SK-N-SH (cell line): ENCODE results near the gene BMP6. TPM values are rescaled to one million over a fixed set of nuclear protein-coding genes. Genes with fewer than 3 reads are reported as not detected.

Experiments
- CTCF ChIA-PET: fragments of 300-600, 350-600 bp; formaldehyde crosslinking; extraction: SDS; loops from one replicate; lab custom pipeline; 2021; lab: Yijun Ruan, JAX
- POLR2A ChIA-PET: fragments of 350-600 bp; sonication (Branson Sonifier 250); formaldehyde crosslinking; extraction: SDS; loops from one replicate; lab custom pipeline; 2020; ENCODE audit warnings: antibody characterized with exemption, inconsistent platforms; lab: Yijun Ruan, JAX
- DNase-seq: peaks from one replicate; pipeline ENCODE4 v3.0.0; 2012
- H2AFZ ChIP-seq: fragments of 200-600 bp; sonication (generic); 2 replicates; pipeline ENCODE4 v1.8.1; 2016; ENCODE audit warnings: antibody characterized with exemption, mild to moderate bottlenecking, low read depth
- H3F3A ChIP-seq: fragments of 200-600 bp; sonication (generic); replicated peaks from 2 replicates; pipeline ENCODE3; 2016; ENCODE audit warnings: antibody characterized with exemption, mild to moderate bottlenecking; ENCODE audit not compliant: insufficient read depth
- H3K27ac ChIP-seq, 2 experiments: fragments of 200-500 bp in 1 of 2; fragments of 200-600 bp in 1 of 2; sonication (Bioruptor generic) in 1 of 2; sonication (generic), shearing (Covaris generic) in 1 of 2; 2 replicates each; pipeline versions ENCODE4 v1.5.1 to v1.6.1; 2014 to 2016; ENCODE audit warnings: low read depth in 2 of 2, inconsistent platforms in 1 of 2, low read length in 1 of 2, mild to moderate bottlenecking in 1 of 2, mixed read lengths in 1 of 2
- H3K27me3 ChIP-seq: fragments of 200-600 bp; sonication (generic), shearing (Covaris generic); 2 replicates; pipeline ENCODE4 v1.6.1; 2016; ENCODE audit warnings: mixed run types; ENCODE audit not compliant: insufficient read depth
- H3K36me3 ChIP-seq, 2 experiments: fragments of 200-500 bp in 1 of 2; fragments of 200-600 bp in 1 of 2; sonication (Bioruptor generic) in 1 of 2; sonication (generic) in 1 of 2; replicated peaks in 1 of 2; 2 replicates each; pipeline versions ENCODE3 to v1.5.1; 2014 to 2016; ENCODE audit warnings: low read length in 1 of 2, mild to moderate bottlenecking in 1 of 2; ENCODE audit not compliant: insufficient read depth in 2 of 2, control insufficient read depth in 1 of 2
- H3K4me1 ChIP-seq, 2 experiments: fragments of 200-500 bp in 1 of 2; fragments of 200-600 bp in 1 of 2; sonication (Bioruptor generic) in 1 of 2; sonication (generic), shearing (Covaris generic) in 1 of 2; 2 replicates each; pipeline versions ENCODE4 v1.5.1 to v1.6.1; 2014 to 2016; ENCODE audit warnings: low read depth in 1 of 2, low read length in 1 of 2, mixed run types in 1 of 2; ENCODE audit not compliant: insufficient read depth in 2 of 2, control insufficient read depth in 1 of 2
- H3K4me2 ChIP-seq: fragments of 200-600 bp; sonication (generic), shearing (Covaris generic); 2 replicates; pipeline ENCODE4 v1.6.1; 2017; ENCODE audit warnings: mixed run types
- H3K4me3 ChIP-seq, 2 experiments: fragments of 200-500 bp in 1 of 2; fragments of 200-600 bp in 1 of 2; sonication (Bioruptor generic) in 1 of 2; sonication (generic), shearing (Covaris generic) in 1 of 2; 2 replicates each; pipeline versions ENCODE4 v1.5.1 to v1.8.1; 2014 to 2016; ENCODE audit warnings: low read depth in 2 of 2, inconsistent platforms in 1 of 2, low read length in 1 of 2, mild to moderate bottlenecking in 1 of 2, mixed read lengths in 1 of 2, moderate library complexity in 1 of 2
- H3K79me2 ChIP-seq: fragments of 200-600 bp; sonication (generic); 2 replicates; pipeline ENCODE4 v1.8.1; 2017; ENCODE audit warnings: mild to moderate bottlenecking; ENCODE audit not compliant: insufficient read depth
- H3K9ac ChIP-seq: fragments of 200-600 bp; sonication (generic); 2 replicates; pipeline ENCODE4 v1.6.1; 2017; ENCODE audit warnings: mixed run types
- H3K9me2 ChIP-seq: fragments of 200-600 bp; sonication (generic); 2 replicates; pipeline ENCODE4 v1.6.1; 2017; ENCODE audit warnings: mixed run types
- H3K9me3 ChIP-seq: fragments of 200-600 bp; sonication (generic); 2 replicates; pipeline ENCODE4 v1.6.1; 2017; ENCODE audit warnings: mixed run types, mild to moderate bottlenecking, moderate library complexity
- H4K20me1 ChIP-seq: fragments of 200-600 bp; sonication (generic); 2 replicates; pipeline ENCODE4 v1.6.1; 2017; ENCODE audit warnings: mild to moderate bottlenecking, mixed run types; ENCODE audit not compliant: insufficient read depth
- CTCF ChIP-seq: fragments of 200-600 bp; sonication (generic); IDR thresholded peaks from 2 replicates; pipeline ENCODE4 v1.6.1; 2017; ENCODE audit warnings: antibody characterized with exemption, mild to moderate bottlenecking, moderate library complexity
- ELF1 ChIP-seq: IDR thresholded peaks from 2 replicates; pipeline ENCODE4 v1.4.0; 2012
- GATA2 ChIP-seq: sonication (generic); formaldehyde crosslinking; IDR thresholded peaks from 2 replicates; pipeline ENCODE4 v1.5.0; 2020; ENCODE audit warnings: mild to moderate bottlenecking, missing genetic modification reagents
- JUND ChIP-seq: IDR thresholded peaks from 2 replicates; pipeline ENCODE4 v1.4.0; 2012
- MXI1 ChIP-seq: IDR thresholded peaks from 2 replicates; pipeline ENCODE4 v1.6.1; 2012; ENCODE audit warnings: mild to moderate bottlenecking, low read depth, low read length, improper control_type of control experiment
- POLR2AphosphoS5 ChIP-seq: IDR thresholded peaks from 2 replicates; pipeline ENCODE4 v1.6.1; 2012; ENCODE audit warnings: low read depth, low read length
- RFX5 ChIP-seq: IDR thresholded peaks from 2 replicates; pipeline ENCODE4 v1.6.1; 2012; ENCODE audit warnings: mild to moderate bottlenecking, improper control_type of control experiment, low read length
- RXRA ChIP-seq: IDR thresholded peaks from 2 replicates; pipeline ENCODE4 v1.4.0; 2012; ENCODE audit warnings: low read depth, mild to moderate bottlenecking, borderline replicate concordance
- SIN3A ChIP-seq: IDR thresholded peaks from 2 replicates; pipeline ENCODE4 v1.6.1; 2012; ENCODE audit warnings: low read depth, mild to moderate bottlenecking, low read length, moderate library complexity, borderline replicate concordance
- TAF1 ChIP-seq: IDR thresholded peaks from 2 replicates; pipeline ENCODE4 v1.6.1; 2012; ENCODE audit warnings: low read depth, mild to moderate bottlenecking, low read length, moderate library complexity, borderline replicate concordance
- TEAD4 ChIP-seq: IDR thresholded peaks from 2 replicates; pipeline ENCODE4 v1.4.0; 2012; ENCODE audit warnings: mild to moderate bottlenecking, borderline replicate concordance; ENCODE audit not compliant: insufficient read depth
- WGBS: methylation state at CpG from one replicate; pipeline ENCODE4 v1.1.6; 2017; ENCODE audit warnings: low lambda C conversion rate; 5-methylcytosine and 5-hydroxymethylcytosine counted together
- polyA plus RNA-seq, 3 experiments: library from polyadenylated mRNA; depleted of rRNA; stranded (reverse); fragments of >200 nt; gene quantifications; 2 replicates each; pipeline ENCODE4 v1.2.3, GENCODE V29; 2012
- TF ChIP-seq, protein P1 (sequence below): IDR thresholded peaks from 2 replicates; pipeline ENCODE4 v1.6.1; 2012; ENCODE audit warnings: mild to moderate bottlenecking, low read depth, low read length, moderate library complexity
- TF ChIP-seq, protein P2 (sequence below): IDR thresholded peaks from 2 replicates; pipeline ENCODE4 v1.4.0; 2012; ENCODE audit warnings: low read depth, borderline replicate concordance
- TF ChIP-seq, protein P3 (sequence below): IDR thresholded peaks from 2 replicates; pipeline ENCODE4; 2012
- TF ChIP-seq, protein P4 (sequence below): IDR thresholded peaks from 2 replicates; pipeline ENCODE4 v1.4.0; 2012; ENCODE audit warnings: low read depth

BMP6 gene
- polyA plus RNA-seq, 1 of the 3 experiments (the other 2 are of a cell fraction) = not detected

GRCh38 chr6:7726416-7727085 lies 652 bp downstream of the BMP6 start:
- TF ChIP-seq CTCF = no peak
- no peak for TF ChIP-seq GATA2 (CRISPR knock-in tag)
- TF ChIP-seq JUND = no peak
- TF ChIP-seq, protein P1, sequence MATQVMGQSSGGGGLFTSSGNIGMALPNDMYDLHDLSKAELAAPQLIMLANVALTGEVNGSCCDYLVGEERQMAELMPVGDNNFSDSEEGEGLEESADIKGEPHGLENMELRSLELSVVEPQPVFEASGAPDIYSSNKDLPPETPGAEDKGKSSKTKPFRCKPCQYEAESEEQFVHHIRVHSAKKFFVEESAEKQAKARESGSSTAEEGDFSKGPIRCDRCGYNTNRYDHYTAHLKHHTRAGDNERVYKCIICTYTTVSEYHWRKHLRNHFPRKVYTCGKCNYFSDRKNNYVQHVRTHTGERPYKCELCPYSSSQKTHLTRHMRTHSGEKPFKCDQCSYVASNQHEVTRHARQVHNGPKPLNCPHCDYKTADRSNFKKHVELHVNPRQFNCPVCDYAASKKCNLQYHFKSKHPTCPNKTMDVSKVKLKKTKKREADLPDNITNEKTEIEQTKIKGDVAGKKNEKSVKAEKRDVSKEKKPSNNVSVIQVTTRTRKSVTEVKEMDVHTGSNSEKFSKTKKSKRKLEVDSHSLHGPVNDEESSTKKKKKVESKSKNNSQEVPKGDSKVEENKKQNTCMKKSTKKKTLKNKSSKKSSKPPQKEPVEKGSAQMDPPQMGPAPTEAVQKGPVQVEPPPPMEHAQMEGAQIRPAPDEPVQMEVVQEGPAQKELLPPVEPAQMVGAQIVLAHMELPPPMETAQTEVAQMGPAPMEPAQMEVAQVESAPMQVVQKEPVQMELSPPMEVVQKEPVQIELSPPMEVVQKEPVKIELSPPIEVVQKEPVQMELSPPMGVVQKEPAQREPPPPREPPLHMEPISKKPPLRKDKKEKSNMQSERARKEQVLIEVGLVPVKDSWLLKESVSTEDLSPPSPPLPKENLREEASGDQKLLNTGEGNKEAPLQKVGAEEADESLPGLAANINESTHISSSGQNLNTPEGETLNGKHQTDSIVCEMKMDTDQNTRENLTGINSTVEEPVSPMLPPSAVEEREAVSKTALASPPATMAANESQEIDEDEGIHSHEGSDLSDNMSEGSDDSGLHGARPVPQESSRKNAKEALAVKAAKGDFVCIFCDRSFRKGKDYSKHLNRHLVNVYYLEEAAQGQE = no peak
- TF ChIP-seq POLR2AphosphoS5 = no peak
- no peak for TF ChIP-seq RFX5
- TF ChIP-seq MXI1 = no peak
- no peak for TF ChIP-seq TAF1
- TF ChIP-seq, protein P2, sequence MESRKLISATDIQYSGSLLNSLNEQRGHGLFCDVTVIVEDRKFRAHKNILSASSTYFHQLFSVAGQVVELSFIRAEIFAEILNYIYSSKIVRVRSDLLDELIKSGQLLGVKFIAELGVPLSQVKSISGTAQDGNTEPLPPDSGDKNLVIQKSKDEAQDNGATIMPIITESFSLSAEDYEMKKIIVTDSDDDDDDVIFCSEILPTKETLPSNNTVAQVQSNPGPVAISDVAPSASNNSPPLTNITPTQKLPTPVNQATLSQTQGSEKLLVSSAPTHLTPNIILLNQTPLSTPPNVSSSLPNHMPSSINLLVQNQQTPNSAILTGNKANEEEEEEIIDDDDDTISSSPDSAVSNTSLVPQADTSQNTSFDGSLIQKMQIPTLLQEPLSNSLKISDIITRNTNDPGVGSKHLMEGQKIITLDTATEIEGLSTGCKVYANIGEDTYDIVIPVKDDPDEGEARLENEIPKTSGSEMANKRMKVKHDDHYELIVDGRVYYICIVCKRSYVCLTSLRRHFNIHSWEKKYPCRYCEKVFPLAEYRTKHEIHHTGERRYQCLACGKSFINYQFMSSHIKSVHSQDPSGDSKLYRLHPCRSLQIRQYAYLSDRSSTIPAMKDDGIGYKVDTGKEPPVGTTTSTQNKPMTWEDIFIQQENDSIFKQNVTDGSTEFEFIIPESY = no peak
- TF ChIP-seq SIN3A = no peak
- TF ChIP-seq, protein P3, sequence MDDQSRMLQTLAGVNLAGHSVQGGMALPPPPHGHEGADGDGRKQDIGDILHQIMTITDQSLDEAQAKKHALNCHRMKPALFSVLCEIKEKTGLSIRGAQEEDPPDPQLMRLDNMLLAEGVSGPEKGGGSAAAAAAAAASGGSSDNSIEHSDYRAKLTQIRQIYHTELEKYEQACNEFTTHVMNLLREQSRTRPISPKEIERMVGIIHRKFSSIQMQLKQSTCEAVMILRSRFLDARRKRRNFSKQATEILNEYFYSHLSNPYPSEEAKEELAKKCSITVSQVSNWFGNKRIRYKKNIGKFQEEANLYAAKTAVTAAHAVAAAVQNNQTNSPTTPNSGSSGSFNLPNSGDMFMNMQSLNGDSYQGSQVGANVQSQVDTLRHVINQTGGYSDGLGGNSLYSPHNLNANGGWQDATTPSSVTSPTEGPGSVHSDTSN = no peak
- no peak for TF ChIP-seq TEAD4
- TF ChIP-seq RXRA = no peak
- TF ChIP-seq, protein P4, sequence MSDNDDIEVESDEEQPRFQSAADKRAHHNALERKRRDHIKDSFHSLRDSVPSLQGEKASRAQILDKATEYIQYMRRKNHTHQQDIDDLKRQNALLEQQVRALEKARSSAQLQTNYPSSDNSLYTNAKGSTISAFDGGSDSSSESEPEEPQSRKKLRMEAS = no peak
- TF ChIP-seq ELF1 = no peak
- no peaks in the 10 kb centered on the region for H3K79me2 ChIP-seq
- peaks cover 7 to 8% of the 10 kb centered on the region in 2 experiments; a peak in 2 of 4 replicates for H3K4me1 ChIP-seq
- peaks cover 42% of the 10 kb centered on the region for H3K27me3 ChIP-seq
- DNase-seq = peak; percentile 57
- peak overlapping the region; percentile 72 for H2AFZ ChIP-seq
- no peaks in the 10 kb centered on the region for H4K20me1 ChIP-seq
- CTCF ChIA-PET = interaction anchor here (1.2 to 1.3 kb wide), 2 partner anchors 270 to 332 kb away, joined by 3 to 8 read pairs; no protein-coding TSS in a partner anchor
- peak overlapping the region; percentile 97 for H3K4me2 ChIP-seq
- WGBS = 0% methylated on average over 14 of the region's 73 CpGs
- POLR2A ChIA-PET = interaction anchor here (0.5 kb wide), 1 partner anchor 9 kb away, joined by 4 read pairs; no protein-coding TSS in a partner anchor
- no peak overlapping the region for H3K27ac ChIP-seq
- H3K9ac ChIP-seq = no peak overlapping the region
- H3K36me3 ChIP-seq = no peaks in the 10 kb centered on the region
- no peaks in the 10 kb centered on the region for H3K9me3 ChIP-seq
- H3F3A ChIP-seq = no peaks in the 10 kb centered on the region
- H3K9me2 ChIP-seq = no peaks in the 10 kb centered on the region
- H3K4me3 ChIP-seq = peak overlapping the region; percentile 47 to 70
